HCT116 (cell line): ENCODE data around the gene FAAP24. TPM values are rescaled to one million over a fixed set of nuclear protein-coding genes. Genes with fewer than 3 reads are reported as not detected.
"Not testable (repeated sequence)": the region's sequence is repeated elsewhere in the genome, so short reads cannot be mapped to it uniquely, and the experiment has no call there.

Experiments used
- ATAC-seq: fragments of 200-7000 bp; cut with Tn5 transposase; 2 replicates; pipeline ENCODE4 v1.9.1; 2020; ENCODE audit warnings: mild to moderate bottlenecking, moderate library complexity
- BruUV-seq: library from RNA; stranded (reverse); fragments of 400-500 nt; replicated peaks from 2 replicates; lab custom pipeline; 2021; lab: Mats Ljungman, UMichigan
- CTCF ChIA-PET: fragments of 300-600 bp; sonication (Branson Sonifier 250); formaldehyde crosslinking; loops from one replicate; lab custom pipeline; 2021; ENCODE audit warnings: antibody characterized with exemption; lab: Charles Lee
- POLR2A ChIA-PET: fragments of 300-600, 350-600 bp; sonication (Branson Sonifier 250); formaldehyde crosslinking; loops from one replicate; lab custom pipeline; 2021; ENCODE audit warnings: antibody characterized with exemption; lab: Charles Lee
- RAD21 ChIA-PET, 2 experiments: fragments of 300-600 bp; sonication (Branson Sonifier 250); formaldehyde crosslinking; loops; one replicate each; lab custom pipeline; 2023; ENCODE audit warnings: low total read pairs in 2 of 2; ENCODE audit not compliant: uncharacterized antibody in 2 of 2, unreplicated experiment in 2 of 2, low non-redundant PET in 1 of 2; lab: Charles Lee
- DNase-seq: peaks from one replicate; pipeline ENCODE4 v3.0.0-alpha.2; 2010; ENCODE audit warnings: low read depth, low spot score
- H2AFZ ChIP-seq: fragments of 200-600 bp; shearing (Covaris generic), sonication (generic); 2 replicates; pipeline ENCODE4 v1.6.1; 2017; ENCODE audit warnings: low read depth, mixed run types, mixed read lengths, antibody characterized with exemption, low read length; ENCODE audit not compliant: poor library complexity, severe bottlenecking
- H3K27ac ChIP-seq: 2 replicates; pipeline ENCODE4 v1.5.1; 2012; ENCODE audit warnings: low read depth, low read length
- H3K27me3 ChIP-seq: fragments of 200-600 bp; sonication (generic); 2 replicates; pipeline ENCODE4 v1.6.1; 2016; ENCODE audit warnings: mixed run types, low read length, mixed read lengths; ENCODE audit not compliant: insufficient read depth
- H3K36me3 ChIP-seq, 2 experiments: fragments of 200-500 bp in 1 of 2; fragments of 200-600 bp in 1 of 2; sonication (Bioruptor generic) in 1 of 2; sonication (generic) in 1 of 2; 2 replicates each; pipeline versions ENCODE4 v1.5.1 to v1.6.1; 2014 to 2016; ENCODE audit warnings: low read length in 2 of 2, inconsistent platforms in 1 of 2, mixed read lengths in 1 of 2, mixed run types in 1 of 2; ENCODE audit not compliant: insufficient read depth in 2 of 2, control insufficient read depth in 1 of 2
- H3K4me1 ChIP-seq, 2 experiments: fragments of 200-600 bp in 1 of 2; sonication (generic) in 1 of 2; 2 replicates each; pipeline versions ENCODE4 v1.5.1 to v1.6.1; 2012 to 2017; ENCODE audit warnings: low read length in 2 of 2, inconsistent platforms in 1 of 2, mild to moderate bottlenecking in 1 of 2, mixed read lengths in 1 of 2, mixed run types in 1 of 2, moderate library complexity in 1 of 2; ENCODE audit not compliant: insufficient read depth in 2 of 2, control insufficient read depth in 1 of 2
- H3K4me2 ChIP-seq: fragments of 200-600 bp; sonication (generic); 2 replicates; pipeline ENCODE4 v1.6.1; 2017; ENCODE audit warnings: mixed run types, low read length, mixed read lengths
- H3K4me3 ChIP-seq, 2 experiments: fragments of 200-600 bp in 1 of 2; sonication (generic) in 1 of 2; replicated peaks in 1 of 2; 2 replicates each; pipeline ENCODE4 v1.5.1; 2011 to 2016; ENCODE audit warnings: low read length in 2 of 2, control low read depth in 1 of 2, low read depth in 1 of 2, mild to moderate bottlenecking in 1 of 2, mixed read lengths in 1 of 2, mixed run types in 1 of 2
- H3K79me2 ChIP-seq: fragments of 200-600 bp; sonication (generic); 2 replicates; pipeline ENCODE4 v1.6.1; 2017; ENCODE audit warnings: mild to moderate bottlenecking, mixed run types, low read length, moderate library complexity, mixed read lengths; ENCODE audit not compliant: insufficient read depth
- H3K9ac ChIP-seq: fragments of 200-600 bp; sonication (generic); 2 replicates; pipeline ENCODE4 v1.6.1; 2016; ENCODE audit warnings: low read length, mixed read lengths
- H3K9me2 ChIP-seq: fragments of 200-600 bp; sonication (generic), shearing (Covaris generic); 2 replicates; pipeline ENCODE4 v1.6.1; 2017; ENCODE audit warnings: mixed run types, mild to moderate bottlenecking, moderate library complexity; ENCODE audit not compliant: insufficient read depth
- H3K9me3 ChIP-seq, 2 experiments: fragments of 200-500 bp in 1 of 2; fragments of 200-600 bp in 1 of 2; sonication (Bioruptor generic) in 1 of 2; sonication (generic) in 1 of 2; 2 replicates each; pipeline ENCODE4 v1.6.1; 2014 to 2017; ENCODE audit warnings: low read length in 2 of 2, mixed read lengths in 2 of 2, inconsistent platforms in 1 of 2, low read depth in 1 of 2, mild to moderate bottlenecking in 1 of 2, mixed run types in 1 of 2, moderate library complexity in 1 of 2; ENCODE audit not compliant: control insufficient read depth in 1 of 2, insufficient read depth in 1 of 2
- H4K20me1 ChIP-seq: fragments of 200-600 bp; sonication (generic), shearing (Covaris generic); 2 replicates; pipeline ENCODE4 v1.6.1; 2017; ENCODE audit warnings: mixed run types, mild to moderate bottlenecking, moderate library complexity; ENCODE audit not compliant: insufficient read depth
- ATF3 ChIP-seq: IDR thresholded peaks from 2 replicates; pipeline ENCODE4 v1.6.1; 2012
- CBX3 ChIP-seq: IDR thresholded peaks from 2 replicates; pipeline ENCODE4 v1.6.1; 2012; ENCODE audit warnings: low read depth
- EZH2phosphoT487 ChIP-seq: fragments of 200-600 bp; IDR thresholded peaks from 2 replicates; pipeline ENCODE4 v1.6.1; 2018; ENCODE audit warnings: antibody characterized with exemption, borderline replicate concordance
- FOSL1 ChIP-seq: IDR thresholded peaks from 2 replicates; pipeline ENCODE4 v1.6.1; 2012; ENCODE audit warnings: low read depth
- MAX ChIP-seq: IDR thresholded peaks from 2 replicates; pipeline ENCODE4 v1.6.1; 2012
- POLR2A ChIP-seq: IDR thresholded peaks from 2 replicates; pipeline ENCODE4 v1.7.0; 2011; ENCODE audit warnings: borderline replicate concordance; ENCODE audit not compliant: insufficient read depth, insufficient read length; ENCODE audit errors: extremely low read depth
- POLR2AphosphoS5 ChIP-seq: IDR thresholded peaks from 2 replicates; pipeline ENCODE4 v1.6.1; 2011; ENCODE audit warnings: mild to moderate bottlenecking, low read depth, low read length, moderate library complexity
- REST ChIP-seq: IDR thresholded peaks from 2 replicates; pipeline ENCODE4 v1.6.1; 2012; ENCODE audit warnings: low read depth
- SIN3A ChIP-seq: IDR thresholded peaks from 2 replicates; pipeline ENCODE4 v1.6.1; 2012; ENCODE audit warnings: low read depth
- SRF ChIP-seq: IDR thresholded peaks from 2 replicates; pipeline ENCODE4 v1.6.1; 2012; ENCODE audit warnings: low read depth
- TCF7L2 ChIP-seq: IDR thresholded peaks from 2 replicates; pipeline ENCODE4 v1.7.0; 2011; ENCODE audit warnings: borderline replicate concordance, inconsistent platforms; ENCODE audit not compliant: insufficient read depth, insufficient read length; ENCODE audit errors: extremely low read depth
- YY1 ChIP-seq: IDR thresholded peaks from 2 replicates; pipeline ENCODE4 v1.6.1; 2011; ENCODE audit warnings: low read length, low read depth, moderate library complexity, mild to moderate bottlenecking; ENCODE audit not compliant: insufficient replicate concordance; ENCODE audit errors: extremely low read depth
- ZFX ChIP-seq: fragments of 450-650 bp; IDR thresholded peaks from 2 replicates; pipeline ENCODE4 v1.6.1; 2017
- intact Hi-C: fragments of 100-400 bp; cut with micrococcal nuclease; formaldehyde crosslinking; loops from 2 replicates; pipeline ENCODE4 v1.10.0; 2022
- total RNA-seq: library from RNA; stranded (reverse); gene quantifications from one replicate; pipeline ENCODE4 v1.2.1, GENCODE V29; 2021; ENCODE audit not compliant: unreplicated experiment

The FAAP24 gene
- total RNA-seq, 1 experiment from 2014 or later: 4.9 TPM

- Histone ChIP-seq H3K4me2 (no peak overlapping the region), H2AFZ (no peak overlapping the region), H3K79me2 (no peaks in the 10 kb centered on the region), H3K36me3 (0 out of 4 replicates have a peak, but pooled peaks cover 0 to under 1% of the 10 kb centered on the region in 2 experiments), H3K9me3 (no peaks in the 10 kb centered on the region), H4K20me1 (no peaks in the 10 kb centered on the region), H3K9me2 (no peaks in the 10 kb centered on the region), H3K27ac (no peak overlapping the region), H3K27me3 (no peaks in the 10 kb centered on the region), H3K4me3 (no peak overlapping the region), H3K4me1 (no peaks in the 10 kb centered on the region), H3K9ac (no peak overlapping the region)
- intact Hi-C loops: no loop called here
- POLR2A ChIA-PET: no interaction called here
- TF ChIP-seq YY1: no peak
- TF ChIP-seq SRF: no peak
- no peak for TF ChIP-seq CBX3
- TF ChIP-seq TCF7L2: no peak
- no peak for TF ChIP-seq POLR2A
- TF ChIP-seq FOSL1: no peak
- no peak for TF ChIP-seq MAX
- TF ChIP-seq SIN3A: no peak
- no peak for TF ChIP-seq ATF3
- TF ChIP-seq EZH2phosphoT487: no peak
- TF ChIP-seq POLR2AphosphoS5: no peak
- no peak for TF ChIP-seq ZFX
- TF ChIP-seq REST: no peak
- BruUV-seq: no TSS peak
- DNase-seq (no peak), ATAC-seq (no peak)
- RAD21 ChIA-PET: no interaction called here
- CTCF ChIA-PET: no interaction called here
Measured at GRCh38 chr19:32936065-32936464, 36.0 kb upstream of the FAAP24 start.

- CTCF ChIA-PET, H3K4me1 ChIP-seq, DNase-seq, H3K79me2 ChIP-seq, RAD21 ChIA-PET, H3K9ac ChIP-seq, ATAC-seq, H3K4me2 ChIP-seq, H3K27ac ChIP-seq, H3K4me3 ChIP-seq, H3K36me3 ChIP-seq, BruUV-seq, H3K9me2 ChIP-seq, intact Hi-C loops, H2AFZ ChIP-seq, POLR2A ChIA-PET, H4K20me1 ChIP-seq, H3K9me3 ChIP-seq, H3K27me3 ChIP-seq: not testable (repeated sequence)
Measured at GRCh38 chr19:32941273-32941672, 30.8 kb upstream of the FAAP24 start.
